Measurements from ENCODE around the gene P4HA1.

- TF ChIP-seq CTCF (IDR thresholded peaks at IDR 0.05) (no peak), POLR2A (IDR thresholded peaks at IDR 0.05) (no peak), EP300 (IDR thresholded peaks at IDR 0.05) (no peak), POLR2AphosphoS5 (IDR thresholded peaks at IDR 0.05) (no peak)
Observed at GRCh38 chr10:73043319-73043718, 53.3 kb downstream of the P4HA1 start.

Measured in stomach (tissue), 4 donors.